ENCODE data around the gene TTC21A. TPM values are rescaled to one million over a fixed set of nuclear protein-coding genes. Genes with fewer than 3 reads are reported as not detected.

TTC21A gene
- total RNA-seq, 1 experiment from 2014 or later: 1.7 TPM

DNA sequence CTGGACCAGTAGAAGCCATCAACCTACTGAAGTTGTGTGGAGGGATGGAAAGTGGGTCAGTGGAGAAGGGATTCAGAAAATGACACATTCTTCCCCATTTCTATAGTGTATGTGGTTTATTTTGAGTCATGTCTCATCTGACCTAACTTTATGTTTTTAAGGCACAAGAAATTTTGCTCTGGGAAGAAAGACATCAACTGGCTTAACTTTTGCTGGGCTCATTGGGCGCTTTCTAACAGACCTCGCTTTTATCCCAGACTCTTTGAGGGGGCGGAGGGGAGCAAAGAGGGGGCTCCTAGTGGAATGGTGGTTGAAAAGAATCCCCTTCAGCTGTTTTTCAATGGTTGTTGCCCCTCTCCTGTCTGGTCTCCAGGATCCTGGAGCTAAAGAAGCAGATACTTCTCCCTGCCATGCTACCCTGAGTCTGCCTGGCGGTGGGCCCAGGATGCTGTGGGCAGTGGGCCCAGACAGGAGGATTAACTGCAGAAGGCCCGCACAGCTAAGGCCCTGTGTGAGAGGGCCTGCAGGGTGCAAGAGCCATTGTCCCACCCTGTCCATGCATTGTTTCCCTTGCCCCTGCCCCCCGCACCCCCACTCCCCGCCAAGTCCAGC, 31.4 kb downstream of the TTC21A start:
- peaks cover 2% of the 10 kb centered on the region in 2 experiments; a peak in 2 of 4 replicates for H3K4me1 Mint-ChIP-seq
- Histone ChIP-seq H3K27ac (ENCODE audit: insufficient read length, low read depth, low read length) (no peak overlapping the region), H3K4ac (ENCODE audit: low read depth, low read length) (no peak overlapping the region), H2BK12ac (ENCODE audit: insufficient read length, low read depth, low read length) (no peak overlapping the region), H2BK5ac (ENCODE audit: insufficient read length, low read length) (no peak overlapping the region), H2AK5ac (ENCODE audit: insufficient read length, low read length) (no peak overlapping the region), H2BK20ac (ENCODE audit: low read depth, low read length, poor library complexity, severe bottlenecking) (no peak overlapping the region), H3K9ac (ENCODE audit: extremely low read depth, insufficient read length, low read length) (no peak overlapping the region), H3K23me2 (ENCODE audit: insufficient read length, low read depth, low read length, poor library complexity, severe bottlenecking) (no peaks in the 10 kb centered on the region), H3K9me3 (ENCODE audit: control insufficient read depth, low read depth, low read length) (no peaks in the 10 kb centered on the region), H2BK120ac (ENCODE audit: low read depth, low read length, poor library complexity, severe bottlenecking) (no peak overlapping the region), H3K56ac (ENCODE audit: insufficient read length, low read depth, low read length) (no peak overlapping the region), H2AFZ (ENCODE audit: low read length) (no peak overlapping the region), H3K79me1 (ENCODE audit: insufficient read depth, low read depth, low read length, poor library complexity, severe bottlenecking) (no peaks in the 10 kb centered on the region), H3K14ac (ENCODE audit: insufficient read depth, low read length) (no peak overlapping the region), H3K4me1 (ENCODE audit: insufficient read depth, low read length) (no peaks in the 10 kb centered on the region), H4K91ac (ENCODE audit: insufficient read length, low read depth, low read length) (no peak overlapping the region), H4K8ac (replicated peaks; ENCODE audit: insufficient read length, low read depth, low read length) (no peak overlapping the region), H3K18ac (ENCODE audit: insufficient read length, low read depth, low read length) (no peak overlapping the region), H3K27me3 (ENCODE audit: insufficient read depth, low read length) (no peaks in the 10 kb centered on the region), H3K79me2 (ENCODE audit: insufficient read depth, low read length) (no peaks in the 10 kb centered on the region), H2BK15ac (ENCODE audit: low read depth, low read length) (no peak overlapping the region), H4K5ac (ENCODE audit: insufficient read length, low read depth, low read length) (no peak overlapping the region), H3K4me2 (ENCODE audit: insufficient read depth, insufficient read length, low read length) (no peak overlapping the region), H3K23ac (ENCODE audit: insufficient read length, low read depth, low read length) (no peak overlapping the region), H4K20me1 (ENCODE audit: control insufficient read depth, insufficient read depth, insufficient read length) (no peaks in the 10 kb centered on the region), H3T11ph (ENCODE audit: low read length) (no peak overlapping the region)
- WGBS (ENCODE audit: extremely low coverage, insufficient read length, low lambda C conversion rate): no CpG with 5 or more reads among the region's 7 CpGs
- no peaks in the 10 kb centered on the region for H3K9me3 Mint-ChIP-seq
- H3K4me3 Mint-ChIP-seq: no peak overlapping the region
- H3K27ac Mint-ChIP-seq: no peak overlapping the region; a peak in 1 of 7 replicates
- no peaks in the 10 kb centered on the region for H3K27me3 Mint-ChIP-seq (ENCODE audit: low read depth)
- peak; percentile 16 for DNase-seq
- TF ChIP-seq, protein P1, sequence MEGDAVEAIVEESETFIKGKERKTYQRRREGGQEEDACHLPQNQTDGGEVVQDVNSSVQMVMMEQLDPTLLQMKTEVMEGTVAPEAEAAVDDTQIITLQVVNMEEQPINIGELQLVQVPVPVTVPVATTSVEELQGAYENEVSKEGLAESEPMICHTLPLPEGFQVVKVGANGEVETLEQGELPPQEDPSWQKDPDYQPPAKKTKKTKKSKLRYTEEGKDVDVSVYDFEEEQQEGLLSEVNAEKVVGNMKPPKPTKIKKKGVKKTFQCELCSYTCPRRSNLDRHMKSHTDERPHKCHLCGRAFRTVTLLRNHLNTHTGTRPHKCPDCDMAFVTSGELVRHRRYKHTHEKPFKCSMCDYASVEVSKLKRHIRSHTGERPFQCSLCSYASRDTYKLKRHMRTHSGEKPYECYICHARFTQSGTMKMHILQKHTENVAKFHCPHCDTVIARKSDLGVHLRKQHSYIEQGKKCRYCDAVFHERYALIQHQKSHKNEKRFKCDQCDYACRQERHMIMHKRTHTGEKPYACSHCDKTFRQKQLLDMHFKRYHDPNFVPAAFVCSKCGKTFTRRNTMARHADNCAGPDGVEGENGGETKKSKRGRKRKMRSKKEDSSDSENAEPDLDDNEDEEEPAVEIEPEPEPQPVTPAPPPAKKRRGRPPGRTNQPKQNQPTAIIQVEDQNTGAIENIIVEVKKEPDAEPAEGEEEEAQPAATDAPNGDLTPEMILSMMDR (conservative IDR thresholded peaks at IDR 0.05): no peak
- H3K36me3 Mint-ChIP-seq (ENCODE audit: insufficient read depth in 1 of 3, low read depth in 3 of 3): peaks cover 6 to 22% (median 15%) of the 10 kb centered on the region in 3 experiments; a peak in 5 of 7 replicates
